CD4-positive, alpha-beta T cell treated with Interleukin-10 for 1 hour (primary cell): ENCODE results near the gene GTPBP10.
"Not testable (repeated sequence)": the region's sequence is repeated elsewhere in the genome, so short reads cannot be mapped to it uniquely, and the experiment has no call there.

Source experiments
- DNase-seq: peaks from one replicate; pipeline ENCODE4 v3.0.0-alpha.2; 2020

GTPBP10 gene, protein sequence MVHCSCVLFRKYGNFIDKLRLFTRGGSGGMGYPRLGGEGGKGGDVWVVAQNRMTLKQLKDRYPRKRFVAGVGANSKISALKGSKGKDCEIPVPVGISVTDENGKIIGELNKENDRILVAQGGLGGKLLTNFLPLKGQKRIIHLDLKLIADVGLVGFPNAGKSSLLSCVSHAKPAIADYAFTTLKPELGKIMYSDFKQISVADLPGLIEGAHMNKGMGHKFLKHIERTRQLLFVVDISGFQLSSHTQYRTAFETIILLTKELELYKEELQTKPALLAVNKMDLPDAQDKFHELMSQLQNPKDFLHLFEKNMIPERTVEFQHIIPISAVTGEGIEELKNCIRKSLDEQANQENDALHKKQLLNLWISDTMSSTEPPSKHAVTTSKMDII

DNA sequence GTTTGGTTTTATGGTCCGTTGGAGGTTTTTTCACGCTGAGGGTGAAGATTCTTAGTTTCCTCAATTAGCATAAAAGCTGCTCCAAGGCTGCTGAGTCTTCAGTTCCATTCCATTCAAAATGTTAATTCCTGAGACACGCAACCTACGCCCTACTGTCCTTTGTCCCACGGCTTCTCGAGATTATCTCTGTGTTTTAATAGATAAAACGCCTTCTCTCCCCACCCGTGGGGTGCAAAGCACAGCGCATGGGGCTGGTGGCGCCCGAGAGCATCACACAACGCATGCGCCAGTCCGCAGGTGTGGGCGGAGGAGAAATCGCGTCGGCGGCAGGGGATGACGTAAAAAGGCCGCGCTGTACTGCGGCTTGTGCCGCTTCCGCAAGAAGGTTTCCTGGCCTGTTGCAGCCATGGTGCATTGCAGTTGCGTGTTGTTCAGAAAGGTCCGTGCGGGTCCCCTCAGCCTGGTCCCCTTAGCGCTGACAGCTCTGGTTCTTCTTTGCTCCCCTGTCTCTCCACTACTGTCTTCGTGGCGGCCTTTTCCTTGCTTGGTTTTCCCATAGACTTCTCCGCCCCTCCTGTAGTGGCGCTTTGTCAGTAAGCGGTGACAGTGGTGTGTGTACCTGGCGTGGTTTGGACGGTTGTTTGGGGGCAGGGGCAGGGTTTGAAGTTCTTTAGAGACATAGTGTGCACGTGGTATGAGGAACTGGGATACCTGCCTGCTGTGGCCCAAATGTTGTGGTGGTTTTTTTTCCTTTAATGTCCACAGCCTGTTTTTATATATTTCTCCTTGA lies at the start of gene GTPBP10:
Gene GTPBP10, plus strand, starts transcription at position 381 of the 790 bp plus-strand sequence. Its CDS starts 26 bp downstream, at position 407.
- peak; percentile 95 for DNase-seq

DNA sequence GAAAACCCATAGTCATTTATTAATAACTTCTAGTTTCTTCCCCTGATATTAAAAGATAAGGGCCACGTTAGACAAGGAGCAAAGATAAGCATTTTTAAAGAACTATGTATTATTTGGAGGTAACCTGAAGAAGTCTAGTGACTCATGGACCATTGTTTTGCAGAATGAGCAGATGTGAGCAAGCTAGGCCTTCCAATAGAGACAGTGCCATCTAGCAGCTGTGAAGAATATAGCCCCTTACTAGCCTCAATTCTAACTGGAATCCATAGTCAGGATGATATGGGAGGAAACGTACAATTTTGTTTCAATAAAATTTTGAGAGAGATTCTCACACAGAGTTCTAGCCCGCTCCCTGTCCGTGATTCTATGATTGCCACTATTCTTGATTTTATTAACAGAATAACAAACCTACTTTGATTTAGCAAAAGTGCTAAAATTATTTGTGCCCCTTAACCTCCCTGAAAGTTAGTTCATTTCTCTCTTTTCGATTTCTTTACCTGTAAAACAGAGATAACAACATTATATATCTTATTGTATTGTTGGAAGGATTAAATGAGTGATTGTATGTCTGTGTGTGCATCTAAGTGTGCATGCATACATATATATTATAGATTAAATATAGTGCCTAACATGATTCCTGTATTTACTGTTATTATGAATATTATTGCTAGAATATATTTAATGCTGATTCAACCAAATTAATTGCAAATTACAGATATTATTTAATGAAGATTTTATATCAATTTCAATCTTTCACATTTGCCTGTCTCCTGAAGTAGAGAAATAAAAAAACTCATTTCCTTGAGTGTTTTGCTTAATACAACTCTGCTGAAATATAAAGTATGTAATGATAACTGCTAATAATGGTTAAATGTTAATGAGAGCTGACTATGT lies 48.1 kb upstream of the GTPBP10 start:
- peak; percentile 6 for DNase-seq

DNA sequence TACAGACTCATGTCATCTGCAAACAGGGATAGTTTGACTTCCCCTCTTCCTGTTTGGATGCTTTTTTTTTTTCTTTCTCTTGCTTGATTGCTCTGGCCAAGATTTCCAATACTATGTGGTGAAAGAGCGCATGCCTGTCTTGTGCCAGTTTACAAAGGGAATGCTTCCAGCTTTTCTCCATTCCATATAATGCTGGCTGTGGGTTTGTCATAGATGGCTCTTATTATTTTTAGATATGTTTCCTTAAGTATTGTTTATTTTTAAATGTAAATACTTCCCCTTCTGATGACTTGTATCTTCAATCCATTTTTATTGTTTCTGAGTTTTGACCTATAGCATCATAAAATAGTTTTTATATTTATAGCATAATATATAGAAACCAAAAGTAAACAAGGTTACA lies 43.3 kb upstream of the GTPBP10 start:
- no peak for DNase-seq

DNA sequence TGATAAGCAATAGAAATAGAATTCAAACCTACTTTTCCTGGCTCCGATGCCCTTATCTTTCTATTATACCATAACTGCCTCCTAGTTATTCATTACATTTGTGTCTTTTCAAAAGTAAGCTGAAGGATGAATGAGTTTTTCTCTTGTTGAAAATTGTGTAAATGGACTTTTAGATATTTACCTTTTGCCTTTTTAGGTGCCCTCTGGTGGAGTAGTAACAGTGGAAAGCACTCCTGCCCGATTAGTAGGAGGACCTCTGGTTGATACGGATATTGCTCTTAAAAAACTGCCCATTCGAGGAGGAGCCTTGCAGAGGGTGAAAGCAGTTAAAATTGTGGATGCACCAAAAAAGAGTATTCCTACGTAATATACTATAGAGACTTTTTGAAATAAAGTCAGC lies 36.6 kb upstream of the GTPBP10 start:
- no peak for DNase-seq

DNA sequence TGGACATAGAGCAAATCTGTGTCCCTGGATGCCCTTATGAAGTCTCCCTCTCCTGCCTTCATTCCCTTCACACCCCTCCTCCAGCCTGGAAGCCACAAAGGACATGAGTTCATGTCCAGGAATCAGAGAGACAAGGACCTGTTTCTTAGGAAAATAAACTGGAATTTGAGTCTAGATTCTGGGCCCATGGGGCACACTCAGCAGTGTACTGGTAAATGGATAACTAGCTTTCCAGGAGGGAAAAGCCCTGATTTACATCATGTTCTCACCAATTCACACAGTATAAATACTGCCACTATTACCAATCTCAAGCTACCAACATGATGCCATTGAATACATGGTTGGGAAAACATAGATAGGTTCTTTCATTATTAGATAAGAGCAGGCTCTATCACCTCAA lies 35.3 kb upstream of the GTPBP10 start:
- no peak for DNase-seq

DNA sequence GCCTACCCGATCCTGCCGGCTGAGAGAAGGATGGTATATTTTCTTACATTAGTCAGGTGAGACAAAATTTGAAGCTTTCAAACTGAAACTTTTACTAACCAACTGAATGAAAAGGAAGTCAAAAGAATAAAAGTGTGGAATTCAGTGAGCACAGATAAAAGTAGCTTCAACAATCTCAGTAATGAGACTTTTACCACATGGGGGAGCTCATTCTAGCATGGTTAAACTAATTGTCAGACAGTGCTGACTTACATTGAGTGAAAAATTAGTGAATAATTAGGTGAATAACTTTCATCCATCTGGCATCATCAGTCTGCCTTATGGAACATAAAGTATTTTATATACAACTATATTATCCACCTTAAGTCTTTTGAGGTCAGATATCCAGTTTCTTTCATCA lies 33.8 kb upstream of the GTPBP10 start:
- DNase-seq: peak; percentile 11

DNA sequence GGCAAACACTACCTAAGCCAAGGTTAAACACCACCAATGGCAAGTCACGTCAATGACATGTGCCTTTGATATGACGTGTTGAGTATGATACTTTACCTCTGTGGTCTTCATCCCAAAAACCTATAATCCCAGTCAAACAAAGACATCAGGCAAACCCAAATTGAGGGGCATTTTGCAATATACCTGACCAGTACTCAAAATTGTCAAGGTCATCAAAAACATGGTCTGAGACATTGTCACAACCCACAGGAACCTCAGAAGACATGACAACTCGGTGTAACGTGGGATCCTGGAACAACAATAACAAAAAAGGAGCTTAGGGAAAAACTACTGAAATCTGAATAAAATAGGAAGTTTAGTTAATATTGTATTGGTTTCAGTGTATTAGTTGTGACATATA lies 32.6 kb upstream of the GTPBP10 start:
- no peak for DNase-seq

DNA sequence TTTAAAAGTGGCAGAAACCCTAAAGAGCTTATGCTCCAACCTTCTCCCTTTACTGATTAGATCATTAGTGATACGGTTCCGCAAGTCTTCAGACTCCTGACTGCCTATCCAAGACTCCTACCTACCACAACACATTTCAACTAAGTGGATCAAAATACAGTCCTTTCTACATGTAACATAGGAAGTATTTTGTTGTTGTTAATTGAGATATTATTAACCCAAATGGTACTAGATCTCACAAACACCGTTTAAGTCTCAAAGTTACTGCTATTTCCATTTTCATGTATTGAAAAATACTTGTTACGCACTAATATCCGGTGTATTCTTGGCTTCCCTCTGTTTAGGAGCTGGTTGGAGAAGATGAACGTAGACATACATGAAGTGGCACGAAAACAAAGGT lies 26.5 kb upstream of the GTPBP10 start:
- DNase-seq: no peak

DNA sequence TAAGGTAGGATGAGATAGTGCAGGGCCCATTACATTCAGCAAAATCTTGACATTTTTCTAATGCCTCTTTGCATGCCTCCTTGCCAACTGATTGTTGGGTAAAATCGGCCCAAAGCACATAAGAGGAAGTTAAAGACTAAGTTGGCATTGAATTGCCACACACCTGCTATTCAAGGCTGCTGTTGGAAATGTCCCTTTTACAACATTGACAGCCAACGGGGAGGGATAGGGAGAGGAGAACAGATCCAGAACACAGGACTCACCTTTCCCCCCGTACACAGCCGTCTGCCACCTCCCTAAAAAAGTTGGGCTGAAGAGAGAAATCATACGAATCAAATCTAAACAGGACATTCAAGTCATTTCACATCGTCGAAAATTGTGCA lies 26.1 kb upstream of the GTPBP10 start:
- no peak for DNase-seq

DNA sequence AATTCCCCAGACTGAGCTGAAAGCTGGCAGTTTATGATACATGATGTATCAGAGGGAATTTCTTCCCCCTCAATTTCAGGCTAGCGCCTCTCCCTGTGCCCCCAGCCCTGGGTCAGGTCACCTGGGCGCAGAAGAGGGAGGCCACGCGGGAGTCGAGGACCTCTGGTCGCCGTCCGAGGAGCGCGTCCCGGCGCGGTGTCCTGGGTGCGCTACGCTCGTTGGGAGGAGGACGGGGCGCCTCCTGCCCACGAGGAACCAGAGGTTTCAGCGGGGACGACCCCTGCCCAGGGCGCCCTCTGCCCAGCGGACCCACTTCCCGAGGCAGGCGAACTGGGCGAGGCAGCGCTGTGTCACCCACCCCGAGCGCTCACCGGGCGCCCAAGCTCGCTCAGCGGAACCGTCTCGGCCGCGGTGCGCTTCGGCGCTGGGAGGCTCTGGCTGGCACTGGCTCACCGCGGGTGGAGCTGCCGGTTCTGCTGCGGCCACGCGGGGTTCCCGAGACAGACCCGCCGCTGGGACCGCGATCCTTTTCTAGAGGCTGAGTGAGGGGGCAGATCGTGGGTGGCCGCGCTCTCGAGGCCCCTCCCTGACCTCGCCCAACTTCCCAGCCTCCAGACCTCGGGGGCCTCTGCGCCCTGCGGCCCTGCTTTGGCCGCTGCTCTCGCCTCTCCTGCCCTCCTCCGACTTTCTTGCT lies 25.6 kb upstream of the GTPBP10 start, which contains the start of gene FAM237B:
Gene FAM237B, minus strand, starts transcription at position 504 of the 694 bp plus-strand sequence. CDS start 1,556 bp downstream, outside the sequence.
- DNase-seq: no peak

DNA sequence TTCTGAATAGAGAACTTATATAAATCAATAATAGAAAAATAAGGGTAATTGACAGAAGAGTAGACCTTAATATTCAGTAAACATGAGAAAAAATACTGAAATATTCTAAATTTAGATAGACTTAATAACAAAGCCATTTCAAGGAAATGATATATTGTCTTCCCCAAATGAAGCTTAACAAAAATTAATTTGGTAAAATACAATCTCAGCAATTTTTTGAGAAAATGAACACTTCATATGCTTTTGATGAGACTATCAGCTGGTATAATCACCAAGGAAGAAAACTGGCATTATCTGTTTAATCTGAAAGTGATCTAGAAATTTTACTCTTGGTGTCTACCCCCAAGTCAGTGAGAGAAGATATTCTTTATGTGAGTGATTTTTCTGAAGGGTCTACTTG lies 23.7 kb upstream of the GTPBP10 start:
- no peak for DNase-seq

DNA sequence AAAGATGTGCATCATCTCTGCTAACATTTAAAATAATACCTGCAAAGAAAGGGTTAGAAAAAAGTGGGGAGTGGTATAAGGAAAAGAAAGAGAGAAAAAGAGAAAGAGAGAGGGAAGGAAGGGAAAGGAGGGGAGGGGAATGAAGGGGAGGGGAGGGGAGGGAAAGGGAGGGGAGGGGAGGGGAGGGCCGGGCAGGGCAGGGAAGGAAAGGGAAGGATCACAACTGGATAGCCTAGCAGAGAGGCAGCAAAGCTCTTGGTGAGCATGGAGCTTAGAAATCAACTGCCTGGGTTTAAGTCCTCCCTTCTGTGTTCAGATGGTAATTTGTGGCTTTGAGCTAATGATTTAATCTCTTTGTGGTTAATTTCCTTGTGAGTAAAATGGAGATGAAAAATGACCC lies 20.0 kb upstream of the GTPBP10 start:
- DNase-seq: no peak

DNA sequence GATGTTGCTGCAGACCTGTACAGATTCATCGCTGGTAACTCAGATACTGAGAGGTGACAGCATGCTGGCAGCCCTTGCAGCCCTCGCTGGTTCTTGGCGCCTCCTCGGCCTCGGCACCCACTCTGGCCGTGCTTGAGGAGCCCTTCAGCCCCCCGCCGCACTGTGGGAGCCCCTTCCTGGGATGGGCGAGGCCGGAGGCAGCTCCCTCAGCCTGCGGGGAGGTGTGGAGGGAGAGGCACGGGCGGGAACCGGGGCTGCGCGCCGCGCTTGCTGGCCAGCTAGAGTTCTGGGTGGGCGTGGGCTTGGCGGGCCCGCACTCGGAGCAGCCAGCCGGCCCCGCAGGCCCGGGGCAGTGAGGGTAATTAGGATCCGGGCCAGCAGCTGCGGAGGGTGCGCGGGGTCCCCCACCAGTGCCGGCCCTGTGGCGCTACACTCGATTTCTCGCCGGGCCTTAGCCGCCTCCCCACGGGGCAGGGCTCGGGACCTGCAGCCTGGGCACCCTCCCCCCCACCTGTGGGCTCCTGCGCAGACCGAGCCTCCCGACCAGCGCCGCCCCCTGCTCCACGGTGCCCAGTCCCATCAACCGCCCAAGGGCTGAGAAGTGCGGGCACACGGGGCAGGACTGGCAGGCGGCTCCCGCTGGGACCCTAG lies 12.2 kb upstream of the GTPBP10 start:
- no peak for DNase-seq

DNA sequence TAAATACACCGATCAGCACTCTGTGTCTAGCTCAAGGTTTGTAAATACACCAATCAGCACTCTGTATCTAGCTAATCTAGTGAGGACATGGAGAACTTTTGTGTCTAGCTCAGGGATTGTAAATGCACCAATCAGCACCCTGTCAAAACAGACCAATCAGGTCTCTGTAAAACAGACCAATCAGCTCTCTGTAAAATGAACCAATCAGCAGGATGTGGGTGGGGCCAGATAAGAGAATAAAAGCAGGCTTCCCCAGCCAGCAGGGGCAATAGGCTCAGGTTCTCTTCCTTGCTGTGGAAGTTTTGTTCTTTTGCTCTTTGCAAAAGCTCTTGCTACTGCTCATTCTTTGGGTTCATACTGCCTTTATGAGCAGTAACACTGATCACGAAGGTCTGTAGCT lies 11.6 kb upstream of the GTPBP10 start:
- not testable (repeated sequence) for DNase-seq

DNA sequence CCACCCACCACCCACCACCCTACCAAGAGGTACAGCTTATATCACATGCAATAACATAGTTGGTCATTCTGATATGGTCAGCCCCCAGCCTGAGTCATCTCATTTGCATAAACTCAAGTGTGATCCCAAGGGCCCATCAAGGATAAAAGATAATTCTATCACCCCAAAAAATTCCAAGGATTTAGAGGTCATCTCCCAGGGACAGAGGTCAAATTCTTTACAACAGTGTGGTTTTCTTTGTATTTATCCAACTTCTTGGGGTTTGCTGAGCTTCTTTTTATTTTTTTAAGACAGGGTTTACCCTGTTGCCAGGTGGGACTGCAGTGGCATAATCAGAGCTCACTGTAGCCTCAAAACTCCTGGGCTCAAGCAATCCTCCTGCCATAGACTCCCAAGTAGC lies 9.4 kb upstream of the GTPBP10 start:
- no peak for DNase-seq

DNA sequence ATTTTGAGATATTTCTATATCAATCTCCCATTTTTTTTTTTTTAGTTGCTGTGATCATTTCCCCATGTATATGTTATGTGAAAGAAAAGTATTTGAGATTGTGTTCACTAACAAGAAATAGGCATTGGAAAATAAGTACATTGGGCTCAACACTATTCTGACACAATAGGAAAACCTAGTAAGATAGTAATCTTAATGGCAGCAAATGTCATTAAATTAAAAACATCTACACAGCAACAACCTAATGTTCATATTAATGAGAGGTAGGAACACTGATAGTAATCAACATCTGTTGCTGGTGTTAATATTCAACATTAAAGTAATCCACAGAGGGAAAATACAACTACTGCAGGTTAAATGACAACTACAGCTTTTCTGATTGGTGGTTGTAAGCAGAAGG lies 1.5 kb upstream of the GTPBP10 start:
- no peak for DNase-seq

DNA sequence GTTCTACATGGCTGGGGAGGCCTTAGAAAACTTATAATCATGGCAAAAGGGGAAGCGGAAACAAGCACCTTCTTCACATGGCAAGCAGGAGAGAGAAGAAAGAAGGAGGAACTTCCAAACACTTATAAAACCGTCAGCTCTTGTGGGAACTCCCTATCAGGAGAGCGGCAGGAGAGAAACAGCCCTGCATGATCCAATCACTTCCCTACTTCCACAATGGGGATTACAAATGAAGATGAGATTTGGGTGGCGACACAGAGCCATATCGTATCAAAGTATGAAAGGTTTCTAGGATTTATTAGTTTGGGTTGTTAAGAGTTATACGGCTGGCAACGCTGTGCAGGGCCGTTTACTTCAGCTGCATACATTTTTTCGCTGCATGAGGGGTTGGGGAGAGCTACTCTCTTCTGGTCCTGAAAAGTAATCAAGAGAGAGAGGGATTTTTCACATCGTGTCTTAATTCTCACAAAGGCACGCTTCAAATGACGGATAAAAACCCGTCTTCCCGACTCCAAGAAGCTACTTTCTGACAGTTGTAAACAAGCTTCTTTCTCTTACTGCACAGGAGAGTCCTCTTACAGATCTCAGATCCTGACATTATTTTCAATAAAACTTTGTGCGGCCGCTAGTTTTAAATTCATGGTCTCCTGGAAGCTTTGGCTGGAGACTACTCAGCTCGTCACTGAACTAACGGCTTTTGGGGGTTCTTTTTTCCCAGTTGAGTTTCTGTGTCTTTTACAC lies 751 bp upstream of the GTPBP10 start:
- peak; percentile 23 for DNase-seq

DNA sequence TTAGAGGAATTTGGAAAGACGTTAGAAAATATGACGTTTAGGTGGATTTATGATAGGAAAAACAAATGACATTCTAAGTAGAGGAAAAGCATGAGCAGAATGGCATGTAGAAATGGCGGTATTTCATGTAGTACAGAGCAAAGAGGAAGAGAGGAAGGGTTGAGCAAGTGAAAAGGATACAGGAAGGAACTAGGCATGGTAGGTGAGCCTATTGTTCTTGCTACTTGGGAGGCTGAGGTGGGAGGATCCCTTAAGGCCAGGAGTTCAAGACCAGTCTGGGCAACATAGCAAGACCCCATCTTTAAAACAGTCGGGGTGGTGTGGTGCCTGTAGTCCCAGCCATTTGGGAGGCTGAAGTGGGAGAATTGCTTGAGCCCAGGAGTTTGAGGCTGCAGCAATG lies 1.2 kb downstream of the GTPBP10 start:
- DNase-seq: no peak

DNA sequence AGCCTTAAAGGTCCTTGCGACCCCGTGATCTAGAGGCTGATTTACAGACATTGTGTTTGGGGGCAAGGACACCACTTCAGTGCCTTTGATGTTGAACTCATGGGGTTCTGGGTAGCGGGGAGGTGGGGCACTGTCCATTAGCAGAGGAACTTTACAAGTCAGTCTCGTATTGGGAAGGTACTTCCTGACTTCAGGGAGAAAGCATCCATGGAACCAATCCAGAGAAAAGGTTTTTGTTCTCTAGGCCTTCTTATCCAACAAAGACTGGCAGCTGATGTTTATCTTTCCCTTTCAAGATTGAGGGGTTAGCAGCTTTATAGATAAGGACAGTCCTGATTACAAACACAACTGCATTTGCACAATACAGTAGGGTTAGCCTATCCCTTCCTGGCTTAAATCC lies 2.8 kb downstream of the GTPBP10 start:
- DNase-seq: no peak

DNA sequence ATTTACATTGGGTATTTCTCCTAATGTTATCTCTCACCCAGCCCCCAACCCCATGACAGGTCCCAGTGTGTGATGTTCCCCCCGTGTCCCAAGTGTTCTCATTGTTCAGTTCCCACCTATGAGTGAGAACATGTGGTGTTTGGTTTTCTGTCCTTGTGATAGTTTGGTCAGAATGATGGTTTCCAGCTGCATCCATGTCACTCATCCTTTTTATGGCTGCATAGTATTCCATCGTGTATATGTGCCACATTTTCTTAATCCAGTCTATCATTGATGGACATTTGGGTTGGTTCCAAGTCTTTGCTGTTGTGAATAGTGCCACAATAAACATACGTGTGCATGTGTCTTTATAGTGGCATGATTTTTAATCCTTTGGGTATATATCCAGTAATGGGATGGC lies 3.5 kb downstream of the GTPBP10 start:
- not testable (repeated sequence) for DNase-seq

DNA sequence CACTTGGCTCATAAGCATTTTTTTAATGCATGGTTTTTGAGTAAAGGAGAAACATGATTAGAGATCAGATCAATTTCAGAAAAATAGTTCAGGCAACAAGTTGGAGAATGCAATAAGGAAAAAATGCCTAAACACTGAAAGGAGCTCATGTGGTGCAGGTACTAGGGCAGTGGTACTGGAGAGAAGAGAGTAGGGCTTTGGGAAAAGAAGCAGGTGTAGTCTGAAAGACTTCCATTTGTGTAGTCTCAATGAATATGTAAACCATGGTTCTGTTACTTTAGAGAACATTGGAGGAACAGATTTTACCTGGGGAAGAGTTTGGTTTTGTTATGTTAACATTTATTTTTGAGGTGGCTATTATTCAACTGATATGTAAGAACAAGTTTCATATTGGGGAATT lies 5.5 kb downstream of the GTPBP10 start:
- no peak for DNase-seq
